ENCODE data around the gene KRT16.
"Not testable (repeated sequence)": the region's sequence is repeated elsewhere in the genome, so short reads cannot be mapped to it uniquely, and the experiment has no call there.

KRT16 gene

DNA sequence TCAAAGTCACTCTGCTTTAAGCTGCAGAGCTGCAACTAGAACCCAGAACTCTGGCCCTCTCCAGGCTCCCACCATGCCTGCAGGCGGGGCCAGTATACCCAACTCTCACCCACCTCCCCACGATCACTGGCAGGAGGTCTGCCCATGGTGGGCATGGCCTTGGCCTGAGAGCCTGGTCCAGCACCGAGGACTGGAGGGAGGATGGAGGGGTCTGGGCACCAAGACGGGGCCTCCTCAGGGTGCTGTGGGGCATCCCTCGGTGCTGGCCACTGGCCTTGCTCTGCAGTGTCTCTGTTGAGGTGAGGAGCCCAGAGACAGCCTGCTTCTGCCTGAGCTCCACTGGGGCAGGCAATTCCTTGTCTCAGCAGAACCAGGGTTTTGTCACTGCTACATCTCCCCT, 1.5 kb upstream of the KRT16 start:
- no peak for DNase-seq (ENCODE audit: low spot score)
- in situ Hi-C loops (cut with MboI; ENCODE audit: low pct_unique_long_range_greater_than_20kb, low sequenced_read_pairs, unreplicated experiment): no loop called here
- TF ChIP-seq, protein P1, sequence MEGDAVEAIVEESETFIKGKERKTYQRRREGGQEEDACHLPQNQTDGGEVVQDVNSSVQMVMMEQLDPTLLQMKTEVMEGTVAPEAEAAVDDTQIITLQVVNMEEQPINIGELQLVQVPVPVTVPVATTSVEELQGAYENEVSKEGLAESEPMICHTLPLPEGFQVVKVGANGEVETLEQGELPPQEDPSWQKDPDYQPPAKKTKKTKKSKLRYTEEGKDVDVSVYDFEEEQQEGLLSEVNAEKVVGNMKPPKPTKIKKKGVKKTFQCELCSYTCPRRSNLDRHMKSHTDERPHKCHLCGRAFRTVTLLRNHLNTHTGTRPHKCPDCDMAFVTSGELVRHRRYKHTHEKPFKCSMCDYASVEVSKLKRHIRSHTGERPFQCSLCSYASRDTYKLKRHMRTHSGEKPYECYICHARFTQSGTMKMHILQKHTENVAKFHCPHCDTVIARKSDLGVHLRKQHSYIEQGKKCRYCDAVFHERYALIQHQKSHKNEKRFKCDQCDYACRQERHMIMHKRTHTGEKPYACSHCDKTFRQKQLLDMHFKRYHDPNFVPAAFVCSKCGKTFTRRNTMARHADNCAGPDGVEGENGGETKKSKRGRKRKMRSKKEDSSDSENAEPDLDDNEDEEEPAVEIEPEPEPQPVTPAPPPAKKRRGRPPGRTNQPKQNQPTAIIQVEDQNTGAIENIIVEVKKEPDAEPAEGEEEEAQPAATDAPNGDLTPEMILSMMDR (IDR thresholded peaks at IDR 0.05; ENCODE audit: extremely low read depth, insufficient read depth, missing control alignments): no peak

DNA sequence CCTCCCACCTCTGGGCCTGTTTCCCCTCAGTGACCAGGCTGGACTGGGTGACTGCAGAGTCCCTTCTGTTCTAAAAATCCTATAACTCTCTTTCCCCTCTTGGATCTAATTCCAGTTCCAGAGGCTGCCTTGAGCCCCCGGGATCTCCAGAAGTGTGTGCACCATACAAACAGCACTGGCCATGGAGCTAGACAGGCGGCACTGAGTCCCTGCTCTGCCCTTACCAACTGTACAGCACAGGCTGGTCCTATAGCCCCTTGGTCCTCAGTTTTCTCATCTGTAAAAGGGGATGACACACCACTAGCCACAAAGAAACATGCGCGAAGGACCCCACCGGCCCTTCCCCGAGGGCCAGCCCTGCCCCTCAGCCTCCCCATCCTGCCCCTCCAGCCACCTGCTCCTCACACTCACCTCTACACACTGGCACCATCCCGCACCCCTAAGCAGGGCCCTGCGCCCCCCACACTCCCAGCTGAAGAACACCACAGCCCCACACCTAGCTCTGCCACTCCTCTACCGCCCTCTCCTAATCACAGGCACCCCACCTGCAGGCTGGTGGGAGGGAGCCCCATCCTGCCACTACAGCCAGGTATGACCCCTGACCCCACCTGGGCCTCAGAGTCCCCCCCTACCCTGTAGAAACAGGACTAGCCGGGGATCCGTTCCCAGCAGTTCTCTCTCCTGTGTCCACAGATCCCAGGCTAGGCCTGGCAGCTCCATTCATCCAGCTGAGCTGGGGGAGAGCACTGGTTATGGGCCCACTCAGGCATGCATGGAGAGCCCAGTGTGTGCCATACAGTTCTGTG, 913 bp upstream of the KRT16 start:
- in situ Hi-C loops (cut with MboI; ENCODE audit: low pct_unique_long_range_greater_than_20kb, low sequenced_read_pairs, unreplicated experiment): no loop called here
- TF ChIP-seq, protein P1 (IDR thresholded peaks at IDR 0.05; ENCODE audit: extremely low read depth, insufficient read depth, missing control alignments): no peak
- DNase-seq (ENCODE audit: low spot score): no peak

DNA sequence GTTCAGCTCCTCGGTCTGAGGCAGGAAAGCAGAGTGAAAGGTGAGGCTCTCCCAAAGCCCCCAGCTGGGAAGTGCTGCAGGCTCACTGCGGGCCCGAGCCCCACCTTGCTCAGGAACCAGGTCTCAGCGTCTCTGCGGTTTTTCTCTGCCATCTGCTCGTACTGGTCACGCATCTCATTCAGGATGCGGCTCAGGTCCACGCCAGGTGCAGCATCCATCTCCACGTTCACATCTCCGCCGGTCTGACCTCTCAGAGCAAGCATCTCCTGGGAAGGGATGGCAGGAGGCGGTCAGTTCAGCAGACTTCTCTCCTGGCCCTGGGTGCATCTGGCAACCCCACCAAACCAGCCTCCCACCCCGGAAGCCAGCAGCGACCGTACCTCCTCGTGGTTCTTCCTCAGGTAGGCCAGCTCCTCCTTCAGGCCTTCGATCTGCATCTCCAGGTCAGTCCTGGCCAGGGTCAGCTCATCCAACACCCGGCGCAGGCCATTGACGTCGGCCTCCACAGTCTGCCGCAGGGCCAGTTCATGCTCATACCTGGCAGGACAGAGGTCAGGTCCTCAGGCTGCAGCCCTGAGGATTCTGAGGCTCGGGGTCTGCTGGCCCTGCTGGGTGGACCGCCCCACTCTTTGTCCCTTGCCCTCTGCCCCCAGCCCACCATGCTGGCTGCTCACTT, 1.5 kb downstream of the KRT16 start:
- DNase-seq (ENCODE audit: low spot score): no peak
- in situ Hi-C loops (cut with MboI; ENCODE audit: low pct_unique_long_range_greater_than_20kb, low sequenced_read_pairs, unreplicated experiment): no loop called here
- TF ChIP-seq, protein P1 (IDR thresholded peaks at IDR 0.05; ENCODE audit: extremely low read depth, insufficient read depth, missing control alignments): no peak

DNA sequence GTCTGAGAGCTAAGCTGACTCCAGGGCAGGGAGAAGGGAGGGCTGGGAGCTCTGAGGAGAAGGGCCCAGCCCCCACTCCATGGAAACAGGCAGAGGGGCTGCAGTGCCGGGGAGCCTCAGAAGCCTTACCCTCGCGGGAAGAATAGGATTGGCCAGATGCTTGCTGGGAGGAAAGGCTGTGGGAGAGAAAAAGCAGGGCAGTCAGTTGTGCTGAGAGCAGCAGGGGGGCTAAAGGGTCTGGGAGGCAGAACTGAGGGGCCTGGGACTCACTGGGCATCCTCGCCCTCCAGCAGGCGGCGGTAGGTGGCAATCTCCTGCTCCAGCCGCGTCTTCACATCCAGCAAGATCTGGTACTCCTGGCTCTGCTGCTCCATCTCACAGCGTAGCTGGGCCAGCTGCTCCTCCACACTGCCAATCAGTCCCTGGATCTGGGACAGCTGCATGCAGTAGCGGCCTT, 2.5 kb downstream of the KRT16 start:
- TF ChIP-seq, protein P1 (IDR thresholded peaks at IDR 0.05; ENCODE audit: extremely low read depth, insufficient read depth, missing control alignments): peak; percentile 23
- in situ Hi-C loops (cut with MboI; ENCODE audit: low pct_unique_long_range_greater_than_20kb, low sequenced_read_pairs, unreplicated experiment); DNase-seq (ENCODE audit: low spot score): not testable (repeated sequence)

DNA sequence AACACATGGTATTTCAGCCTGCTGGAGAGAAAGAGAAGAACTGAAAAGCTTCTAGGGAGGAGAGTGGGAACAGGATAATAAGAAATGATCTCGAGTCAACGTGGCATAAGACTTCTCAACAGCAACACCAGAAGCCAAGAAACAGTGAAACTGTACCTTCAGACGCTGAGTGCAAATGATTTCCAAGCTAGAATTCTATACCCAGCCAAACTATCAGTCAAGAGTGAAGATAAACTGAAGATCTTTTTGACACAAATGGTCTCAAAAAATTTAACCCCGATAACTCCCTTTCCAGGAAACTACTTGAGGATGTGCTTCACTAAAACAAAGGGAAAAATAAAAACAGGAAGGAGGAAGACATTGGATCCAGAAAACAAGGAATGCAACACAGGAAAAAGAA, 5.6 kb downstream of the KRT16 start:
- in situ Hi-C loops (cut with MboI; ENCODE audit: low pct_unique_long_range_greater_than_20kb, low sequenced_read_pairs, unreplicated experiment); DNase-seq (ENCODE audit: low spot score): not testable (repeated sequence)

DNA sequence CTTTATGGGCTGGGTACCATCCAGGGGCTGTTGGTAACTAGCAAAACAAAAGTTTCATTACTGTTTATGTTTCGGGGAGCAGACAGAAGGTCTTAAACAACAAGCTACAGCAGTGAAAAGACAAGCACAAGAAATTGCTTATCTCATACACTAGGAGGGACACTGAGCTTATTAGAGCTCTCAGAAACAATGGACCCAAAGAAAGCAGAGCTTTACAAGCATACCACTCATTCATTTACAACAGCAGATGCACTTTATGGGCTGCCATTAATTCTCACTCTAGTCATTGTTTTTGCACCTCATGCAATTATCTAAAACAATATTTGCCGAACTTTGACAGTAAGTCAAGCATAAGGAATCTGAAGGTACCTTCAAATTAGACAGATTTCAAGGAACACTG, 10.0 kb downstream of the KRT16 start:
- DNase-seq (ENCODE audit: low spot score): no peak
- TF ChIP-seq, protein P1 (IDR thresholded peaks at IDR 0.05; ENCODE audit: extremely low read depth, insufficient read depth, missing control alignments): no peak
- in situ Hi-C loops (cut with MboI; ENCODE audit: low pct_unique_long_range_greater_than_20kb, low sequenced_read_pairs, unreplicated experiment): no loop called here

DNA sequence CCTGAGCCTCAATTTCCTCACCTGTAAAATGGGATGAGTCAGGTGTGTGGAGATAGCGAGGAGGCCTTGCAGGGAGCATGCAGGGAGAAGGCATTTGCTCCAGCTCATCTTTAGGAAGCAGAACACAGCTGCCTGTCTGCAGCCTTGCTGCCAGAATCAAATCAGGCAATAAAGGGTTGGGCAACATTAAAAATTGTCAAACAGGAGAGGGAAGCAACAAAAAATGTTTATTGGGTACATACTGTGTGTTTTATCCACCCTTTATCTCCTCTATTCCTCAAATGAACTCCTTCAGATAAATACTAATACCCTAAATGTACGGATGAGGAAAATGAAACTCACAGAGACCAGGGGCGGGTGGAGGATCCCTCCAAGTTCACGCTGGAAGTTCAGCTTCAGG, 12.2 kb downstream of the KRT16 start:
- TF ChIP-seq, protein P1 (IDR thresholded peaks at IDR 0.05; ENCODE audit: extremely low read depth, insufficient read depth, missing control alignments): no peak
- in situ Hi-C loops (cut with MboI; ENCODE audit: low pct_unique_long_range_greater_than_20kb, low sequenced_read_pairs, unreplicated experiment): no loop called here
- no peak for DNase-seq (ENCODE audit: low spot score)
